HG03097 (cell line): ENCODE data around the gene POLR1F.
A peak's percentile ranks its signal among the peaks of the same experiment; 100 is the strongest.
"Not testable (repeated sequence)": the region's sequence is repeated elsewhere in the genome, so short reads cannot be mapped to it uniquely, and the experiment has no call there.

Experiments
- ATAC-seq: cut with Tn5 transposase; IDR thresholded peaks from one replicate; pipeline ENCODE4 v1.9.1; 2021; ENCODE audit not compliant: unreplicated experiment, low FRiP score

Gene POLR1F

DNA sequence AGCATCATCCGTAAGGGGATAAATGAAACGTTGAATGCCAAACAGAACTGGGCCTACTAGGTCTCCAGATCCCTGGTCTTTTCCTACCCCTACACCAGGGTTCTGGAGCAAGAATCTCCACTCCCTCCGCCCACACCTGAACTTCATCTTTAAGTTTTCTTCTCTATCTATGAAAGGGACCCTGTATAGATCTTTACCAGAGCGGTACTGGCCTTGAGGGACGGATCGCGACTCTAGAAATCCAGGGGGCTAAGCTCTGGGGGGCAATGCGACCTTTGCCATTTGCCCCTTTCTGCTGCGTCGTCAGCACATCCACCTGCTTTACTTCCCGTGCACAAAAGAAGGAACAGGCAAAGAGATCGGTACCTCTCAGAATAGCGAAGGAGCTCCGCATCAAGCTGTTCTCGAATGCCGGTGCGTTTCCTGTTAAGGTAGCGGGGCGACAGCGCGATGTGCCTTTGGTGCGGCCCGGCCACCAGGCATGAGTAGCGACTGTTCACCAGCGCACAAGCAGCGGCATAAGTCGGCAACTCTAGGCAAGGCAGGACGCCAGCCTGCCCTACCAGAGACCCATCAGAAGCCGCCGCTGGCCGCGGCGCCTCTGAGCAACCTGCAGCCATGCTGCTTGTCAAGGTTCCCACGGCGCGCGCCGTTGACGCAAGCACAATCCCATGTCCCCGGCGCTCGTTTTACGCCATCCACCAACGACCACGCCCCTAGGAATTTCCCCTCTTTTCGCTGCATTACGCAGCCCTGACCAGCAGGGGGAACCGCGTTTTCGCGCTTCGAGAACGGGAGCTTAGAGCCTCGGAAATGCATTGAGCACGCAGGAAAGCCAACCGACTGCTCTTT is at the start of gene POLR1F:
POLR1F (minus strand) TSS at position 641 of the 852 bp plus-strand sequence; CDS start at position 620, 21 bp downstream.
- peak; percentile 97 for ATAC-seq

DNA sequence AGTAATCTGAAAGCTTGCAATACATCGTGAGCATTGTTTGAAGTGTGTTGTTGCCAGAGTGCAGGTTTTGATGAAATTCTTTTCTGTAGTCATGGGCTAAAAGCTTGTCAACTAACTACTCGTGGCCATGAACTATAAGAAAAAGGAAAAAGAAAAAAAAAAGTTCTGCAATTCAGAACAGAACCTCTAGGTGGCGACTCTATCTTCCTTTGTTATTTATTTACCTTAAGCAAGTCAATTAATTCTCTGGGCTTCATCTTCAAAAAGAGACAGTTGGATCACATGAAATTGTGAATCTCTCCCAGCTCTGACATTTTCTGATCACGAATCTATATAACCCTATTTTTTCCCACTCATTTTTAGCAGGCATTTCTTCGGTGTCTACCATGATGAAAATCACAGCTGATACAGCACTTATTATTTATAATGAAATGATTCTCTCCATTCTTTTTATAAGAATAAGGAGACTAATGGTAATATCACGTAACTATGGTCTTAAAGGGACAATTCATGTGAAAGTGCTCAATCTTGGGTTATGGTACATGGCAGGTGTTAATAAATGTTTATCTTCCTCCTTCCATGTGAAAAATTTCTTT is 45.8 kb upstream of the POLR1F start:
- no peak for ATAC-seq

GRCh38 chr7:19752020-19752419 is 43.2 kb upstream of the POLR1F start:
- no peak for ATAC-seq

DNA sequence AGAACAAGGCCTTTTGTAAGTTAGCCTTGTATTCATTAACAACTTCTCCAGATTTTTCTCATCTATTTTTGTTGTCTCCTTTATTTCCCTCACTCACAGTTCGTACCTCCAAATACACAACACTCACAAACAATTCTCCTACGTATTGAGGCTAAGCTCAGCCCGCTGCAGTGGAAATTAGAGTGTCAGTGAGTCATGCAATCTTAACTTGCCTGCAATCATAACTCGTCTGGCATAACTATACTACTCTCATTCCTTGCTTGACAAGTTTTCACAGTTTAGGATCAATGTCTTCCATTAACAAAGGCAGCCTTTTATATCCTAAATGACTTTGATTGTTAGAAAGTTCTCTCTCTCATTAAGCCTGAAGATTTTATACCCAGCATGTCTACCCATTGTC is 40.8 kb upstream of the POLR1F start:
- ATAC-seq: no peak

- no peak for ATAC-seq
Observed at GRCh38 chr7:19747740-19748339, 39.0 kb upstream of the POLR1F start.

DNA sequence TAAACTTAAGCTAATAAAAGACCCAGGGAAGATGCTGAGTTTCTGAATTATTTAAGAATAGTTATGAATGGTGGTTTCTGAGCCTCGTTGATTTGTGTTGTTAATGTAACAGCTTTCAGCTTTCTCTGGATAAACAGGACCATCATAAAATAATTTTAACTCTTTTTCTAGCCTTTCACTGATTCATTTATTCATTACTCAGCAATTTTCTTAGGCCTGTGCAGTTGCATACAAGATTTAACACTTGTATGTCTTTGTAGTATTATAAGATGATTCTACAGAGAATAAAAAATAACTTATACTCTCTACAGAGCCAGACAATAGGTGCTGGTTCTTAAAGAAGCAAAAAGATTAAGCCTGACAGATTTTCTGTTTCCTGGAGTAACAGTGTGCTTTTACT is 35.2 kb upstream of the POLR1F start:
- ATAC-seq: no peak

- no peak for ATAC-seq
Observed at GRCh38 chr7:19728716-19729115, 19.9 kb upstream of the POLR1F start.

DNA sequence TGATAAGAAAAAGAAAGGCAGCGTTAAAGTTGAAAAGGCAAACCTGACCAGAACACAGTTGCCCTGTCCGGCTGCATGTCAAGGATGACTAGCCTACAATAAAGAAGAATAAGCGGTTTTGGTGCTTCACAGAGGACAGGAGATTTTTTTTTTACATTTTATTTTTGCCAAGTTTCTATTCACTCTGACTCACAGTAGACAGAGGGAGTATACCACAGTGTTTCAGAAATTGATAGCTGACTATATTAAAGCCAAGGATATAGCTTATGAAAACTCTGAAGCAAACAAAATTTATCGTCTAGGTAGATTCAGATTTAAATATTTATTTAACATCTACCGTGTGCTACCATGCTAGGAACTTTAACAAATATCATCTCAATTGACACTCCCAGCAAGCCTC is 16.9 kb upstream of the POLR1F start:
- ATAC-seq: no peak

GRCh38 chr7:19715499-19715898 is 6.7 kb upstream of the POLR1F start:
- no peak for ATAC-seq

DNA sequence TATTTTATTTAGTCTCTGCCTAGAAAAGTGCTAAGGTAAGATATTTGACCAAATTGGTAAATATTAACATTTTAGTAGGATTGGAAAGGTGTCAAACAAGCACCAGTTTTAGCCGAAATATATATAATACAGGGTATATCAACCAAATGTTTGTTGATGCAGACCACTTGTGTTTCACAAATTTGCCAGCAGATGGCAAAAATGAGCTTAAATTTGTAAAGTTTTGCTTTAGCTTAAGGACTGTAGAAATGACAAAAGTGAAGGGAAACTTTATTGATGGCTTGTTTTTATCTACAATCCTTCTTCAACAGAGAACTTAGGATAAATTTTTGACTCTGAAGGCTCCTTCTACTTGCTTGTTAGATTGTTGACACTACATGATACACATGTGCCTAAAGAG is 4.8 kb upstream of the POLR1F start:
- ATAC-seq: no peak

GRCh38 chr7:19709249-19709578 is 377 bp upstream of the POLR1F start:
- no peak for ATAC-seq

DNA sequence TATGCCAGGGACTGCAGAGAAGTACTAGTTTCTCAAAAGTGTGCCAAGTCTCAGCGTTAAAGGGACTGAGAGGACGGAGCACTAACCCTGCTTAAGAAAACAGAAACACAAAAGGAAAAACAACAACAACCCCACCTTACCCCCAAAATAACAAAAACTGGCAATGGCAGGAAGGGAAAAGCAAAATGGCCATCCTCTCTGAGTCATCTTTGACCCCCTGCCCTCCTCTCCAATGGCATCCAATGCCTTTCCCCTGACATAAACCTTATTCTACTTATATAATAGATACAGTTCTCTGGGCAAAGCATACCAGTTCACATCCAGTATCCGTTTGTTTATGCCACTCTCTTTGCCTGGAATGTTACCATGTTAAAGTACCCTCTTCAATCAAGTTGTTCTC is 1.6 kb downstream of the POLR1F start:
- no peak for ATAC-seq

- ATAC-seq: no peak
Observed at GRCh38 chr7:19705663-19706062, 3.2 kb downstream of the POLR1F start.

GRCh38 chr7:19701471-19701870 is 7.4 kb downstream of the POLR1F start:
- ATAC-seq: no peak

- ATAC-seq: no peak
Observed at GRCh38 chr7:19700936-19701335, 7.9 kb downstream of the POLR1F start.

DNA sequence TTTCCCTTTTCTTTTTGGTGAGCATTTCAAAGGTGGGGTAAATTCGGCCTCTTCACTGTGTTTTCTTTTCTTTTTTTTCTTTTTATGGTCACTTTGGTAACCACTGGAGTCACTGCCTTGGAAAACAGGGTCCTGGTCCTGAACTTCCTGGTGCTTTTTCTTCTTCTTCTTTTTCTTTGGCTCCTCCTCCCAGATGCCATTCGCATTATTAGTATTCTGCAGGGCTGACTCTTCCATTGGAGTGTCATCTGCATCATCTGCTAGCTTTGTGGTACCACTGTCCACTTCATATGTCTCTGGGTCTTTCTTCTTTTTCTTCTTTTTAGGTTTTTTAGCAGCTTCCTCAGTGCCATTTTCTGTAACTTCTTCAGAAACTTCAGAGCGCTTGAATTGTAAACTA is 10.5 kb downstream of the POLR1F start:
- no peak for ATAC-seq

- no peak for ATAC-seq
Observed at GRCh38 chr7:19696926-19697325, 11.9 kb downstream of the POLR1F start.

DNA sequence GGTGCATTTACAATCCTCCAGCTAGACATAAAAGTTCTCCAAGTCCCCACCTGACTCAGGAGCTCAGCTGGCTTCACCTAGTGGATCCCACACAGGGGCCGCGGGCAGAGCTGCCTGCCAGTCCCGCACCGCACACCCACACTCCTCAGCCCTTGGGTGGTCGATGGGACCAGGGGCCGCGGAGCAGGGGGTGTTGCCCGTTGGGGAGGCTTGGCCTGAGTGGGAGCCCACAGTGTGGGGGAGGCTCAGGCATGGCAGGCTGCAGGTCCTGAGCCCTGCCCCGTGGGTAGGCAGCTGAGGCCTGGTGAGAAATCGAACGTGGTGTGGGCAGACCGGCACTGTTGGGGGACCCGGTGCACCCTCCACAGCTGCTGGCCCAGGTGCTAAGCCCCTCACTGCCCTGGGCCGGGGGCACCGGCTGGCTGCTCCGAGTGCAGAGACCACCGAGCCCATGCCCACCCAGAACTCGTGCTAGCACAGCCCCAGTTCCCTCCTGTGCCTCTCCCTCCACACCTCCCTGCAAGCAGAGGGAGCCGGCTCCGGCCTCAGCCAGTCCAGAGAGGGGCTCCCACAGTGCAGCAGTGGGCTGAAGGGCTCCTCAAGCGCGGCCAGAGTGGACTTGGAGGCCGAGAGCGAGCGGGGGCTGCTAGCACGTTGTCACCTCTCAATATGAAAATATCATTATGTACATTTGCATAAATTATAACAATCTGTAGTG is 16.6 kb downstream of the POLR1F start:
- no peak for ATAC-seq

DNA sequence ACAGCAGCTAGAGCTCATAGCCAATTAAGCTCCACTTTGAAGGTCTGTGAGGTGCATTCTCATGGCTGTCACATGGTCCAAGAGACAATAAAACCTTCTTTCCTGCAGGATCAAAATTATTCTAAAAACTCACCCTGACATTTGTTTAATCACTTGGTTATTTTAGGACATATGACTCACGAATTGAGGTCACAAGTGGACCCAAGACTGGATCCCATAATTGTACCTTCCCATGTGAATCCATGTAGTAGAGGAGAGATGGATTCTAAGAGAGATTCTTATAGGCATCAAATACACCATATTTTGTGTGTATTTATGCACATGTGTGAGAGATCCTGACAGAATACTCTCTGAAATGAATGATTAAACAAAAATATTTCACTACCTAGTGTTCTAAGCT is 18.1 kb downstream of the POLR1F start:
- no peak for ATAC-seq

DNA sequence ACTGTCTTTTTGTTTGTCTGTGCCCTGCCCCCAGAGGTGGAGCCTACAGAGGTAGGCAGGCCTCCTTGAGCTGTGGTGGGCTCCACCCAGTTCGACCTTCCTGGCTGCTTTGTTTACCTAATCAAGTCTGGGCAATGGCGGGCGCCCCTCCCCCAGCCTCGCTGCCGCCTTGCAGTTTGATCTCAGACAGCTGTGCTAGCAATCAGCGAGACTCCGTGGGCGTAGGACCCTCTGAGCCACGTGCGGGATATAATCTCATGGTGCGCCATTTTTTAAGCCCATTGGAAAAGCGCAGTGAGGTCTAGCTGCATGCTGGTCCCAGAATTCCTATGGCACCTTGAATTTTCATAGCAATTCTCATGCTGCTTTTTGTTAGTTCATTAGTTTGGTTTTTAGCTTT is 19.7 kb downstream of the POLR1F start:
- ATAC-seq: not testable (repeated sequence)

DNA sequence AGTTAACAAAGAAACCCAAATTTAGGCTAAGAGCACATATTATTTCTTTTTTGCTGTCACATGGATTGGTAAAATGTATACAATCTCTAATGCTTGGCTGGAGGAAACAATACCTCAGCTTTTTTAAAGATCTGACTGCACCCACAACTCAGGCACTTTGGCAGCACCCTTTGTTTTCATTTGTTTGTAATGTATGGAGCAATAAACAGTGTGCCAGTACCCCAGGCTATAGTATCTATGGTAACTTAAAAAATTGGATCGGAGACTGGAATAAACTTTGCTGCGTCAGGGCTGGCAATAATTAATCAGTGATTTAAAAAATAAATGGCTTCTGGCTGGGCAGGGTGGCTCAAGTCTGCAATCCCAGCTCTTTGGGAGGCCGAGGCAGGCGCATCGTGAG is 27.2 kb downstream of the POLR1F start:
- no peak for ATAC-seq
